Measurements from ENCODE around the gene ELF4. TPM values are rescaled to one million over a fixed set of nuclear protein-coding genes. Genes with fewer than 3 reads are reported as not detected.

ELF4 gene
- polyA plus RNA-seq, 4 donors: 11.4 to 15.2 (median 13.2) TPM

DNA sequence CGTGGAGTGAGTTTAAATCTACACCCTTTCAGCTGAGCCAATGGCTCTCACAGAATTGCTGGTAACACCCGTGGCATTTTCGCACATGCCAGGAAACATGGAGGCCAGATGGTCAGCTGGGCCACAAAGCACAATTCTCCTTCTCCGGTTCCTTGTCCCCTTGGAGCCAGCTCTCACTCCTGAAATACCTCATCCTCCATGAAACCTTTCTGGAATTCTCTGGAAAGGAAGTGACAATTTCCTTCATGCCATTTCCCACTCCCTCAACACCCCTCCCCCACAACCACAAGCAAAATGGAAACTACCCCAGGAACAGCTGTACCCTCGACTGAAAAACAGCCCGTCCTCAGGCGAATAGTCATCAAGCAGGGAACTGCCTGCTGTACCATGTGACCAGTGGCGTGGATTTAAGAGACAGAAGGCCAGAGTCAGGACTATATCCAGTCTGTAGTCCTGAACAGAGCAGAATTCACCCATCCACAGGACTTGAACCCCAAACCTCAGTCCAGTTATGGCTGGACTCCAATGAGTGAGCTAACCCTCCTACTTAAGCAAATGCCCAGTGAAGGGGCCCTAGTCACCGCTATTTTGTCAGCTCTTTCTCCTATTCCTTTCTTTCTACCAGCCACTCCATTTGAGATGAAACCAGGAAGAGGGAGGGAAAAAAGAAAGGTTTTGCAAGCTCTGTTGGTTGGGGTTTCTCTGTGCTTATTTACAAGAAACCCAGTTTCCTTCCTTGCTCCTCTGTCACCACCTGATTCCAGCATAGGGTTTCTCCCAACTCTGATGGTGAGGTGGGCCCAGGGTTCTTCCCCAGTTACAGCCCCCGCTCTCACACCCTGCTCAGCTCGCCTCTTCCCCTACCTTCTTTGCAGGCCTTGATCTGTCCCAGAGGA, 24.5 kb downstream of the ELF4 start:
- DNase-seq (ENCODE audit: low read depth in 4 of 4, low spot score in 3 of 4): no peak

DNA sequence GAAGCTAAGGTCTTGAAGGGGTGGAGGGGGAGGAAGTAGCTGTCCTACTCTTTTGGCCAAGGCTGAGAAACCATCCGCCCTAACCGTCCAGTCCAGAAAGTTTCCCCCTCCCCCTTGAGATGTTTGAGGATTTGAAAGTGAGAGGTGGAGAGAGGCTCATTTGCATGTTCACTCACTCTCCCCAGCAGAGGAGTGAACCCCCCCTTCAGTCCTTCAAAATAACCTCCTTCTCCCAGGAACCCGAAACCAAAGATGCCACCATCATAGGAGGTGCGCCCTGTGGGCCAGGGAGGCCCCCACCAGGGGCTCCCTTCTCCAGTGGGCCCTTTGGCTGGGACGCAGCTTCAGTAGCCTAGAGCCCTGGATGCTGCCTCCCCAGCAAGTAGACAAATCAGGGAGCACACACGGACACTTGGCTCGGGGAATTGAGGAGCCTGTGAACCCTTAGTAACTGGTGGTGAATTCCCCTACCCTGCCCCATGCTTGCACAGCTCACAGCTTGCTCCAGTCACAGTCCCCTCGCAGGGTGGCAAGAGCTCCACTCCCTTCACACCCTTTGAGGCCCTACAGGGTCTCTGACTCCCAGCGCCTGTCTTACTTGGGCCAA, 25.6 kb downstream of the ELF4 start:
- DNase-seq (ENCODE audit: low read depth in 4 of 4, low spot score in 3 of 4): no peak

DNA sequence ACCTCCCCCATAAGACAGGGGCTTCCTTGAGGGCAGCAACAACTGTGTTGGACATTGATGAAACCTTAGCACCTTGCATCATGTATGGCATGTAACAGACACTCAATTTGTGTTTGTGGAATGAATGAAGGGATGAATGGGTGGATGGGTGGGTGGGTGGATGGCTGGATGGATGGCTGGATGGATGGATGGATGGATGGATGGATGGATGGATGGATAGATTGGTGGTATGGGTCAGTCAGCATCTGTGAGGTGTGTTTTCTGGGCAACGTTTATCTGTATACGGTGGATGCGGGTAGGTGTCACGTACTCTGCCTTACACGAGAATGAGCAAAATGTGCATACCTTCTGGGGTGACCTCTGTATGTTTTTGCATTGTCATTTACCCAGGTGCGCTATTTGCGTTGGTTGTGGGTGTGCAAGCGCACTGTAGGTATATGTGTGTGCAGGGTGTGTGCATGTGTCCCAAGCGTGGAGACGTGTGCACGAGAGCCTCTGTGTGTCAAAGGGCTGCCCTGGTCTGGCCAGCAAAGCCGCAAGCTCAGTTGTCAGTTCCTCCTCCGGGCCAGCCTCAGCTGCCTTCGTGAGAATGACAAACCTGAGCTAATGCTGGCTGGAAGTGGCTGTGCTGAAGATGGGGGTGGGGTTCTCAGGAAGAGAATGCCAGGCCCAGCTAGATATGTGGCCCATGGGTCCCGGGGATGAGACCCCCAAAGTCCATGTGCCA, 26.5 kb downstream of the ELF4 start:
- no peak for DNase-seq (ENCODE audit: low read depth in 4 of 4, low spot score in 3 of 4)

DNA sequence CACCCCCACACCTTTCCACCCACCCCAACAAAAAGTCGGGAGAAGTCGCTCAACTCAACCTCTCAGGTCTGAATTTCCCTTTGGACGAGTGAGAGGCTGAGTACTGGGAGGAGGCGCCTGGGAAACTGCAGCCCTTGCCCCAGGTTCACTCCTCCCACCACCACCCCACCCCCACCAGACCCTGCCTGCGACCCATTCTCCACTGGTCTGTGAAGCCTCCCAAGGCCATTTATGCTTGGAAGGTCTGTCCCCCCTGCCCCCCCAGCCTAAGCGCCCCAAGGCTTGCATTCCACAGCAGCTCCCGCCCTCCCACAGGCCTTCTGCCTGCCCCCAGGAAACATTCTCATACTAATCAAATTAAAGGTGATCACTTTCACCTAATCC, 27.2 kb downstream of the ELF4 start:
- DNase-seq (ENCODE audit: low read depth in 4 of 4, low spot score in 3 of 4): no peak

DNA sequence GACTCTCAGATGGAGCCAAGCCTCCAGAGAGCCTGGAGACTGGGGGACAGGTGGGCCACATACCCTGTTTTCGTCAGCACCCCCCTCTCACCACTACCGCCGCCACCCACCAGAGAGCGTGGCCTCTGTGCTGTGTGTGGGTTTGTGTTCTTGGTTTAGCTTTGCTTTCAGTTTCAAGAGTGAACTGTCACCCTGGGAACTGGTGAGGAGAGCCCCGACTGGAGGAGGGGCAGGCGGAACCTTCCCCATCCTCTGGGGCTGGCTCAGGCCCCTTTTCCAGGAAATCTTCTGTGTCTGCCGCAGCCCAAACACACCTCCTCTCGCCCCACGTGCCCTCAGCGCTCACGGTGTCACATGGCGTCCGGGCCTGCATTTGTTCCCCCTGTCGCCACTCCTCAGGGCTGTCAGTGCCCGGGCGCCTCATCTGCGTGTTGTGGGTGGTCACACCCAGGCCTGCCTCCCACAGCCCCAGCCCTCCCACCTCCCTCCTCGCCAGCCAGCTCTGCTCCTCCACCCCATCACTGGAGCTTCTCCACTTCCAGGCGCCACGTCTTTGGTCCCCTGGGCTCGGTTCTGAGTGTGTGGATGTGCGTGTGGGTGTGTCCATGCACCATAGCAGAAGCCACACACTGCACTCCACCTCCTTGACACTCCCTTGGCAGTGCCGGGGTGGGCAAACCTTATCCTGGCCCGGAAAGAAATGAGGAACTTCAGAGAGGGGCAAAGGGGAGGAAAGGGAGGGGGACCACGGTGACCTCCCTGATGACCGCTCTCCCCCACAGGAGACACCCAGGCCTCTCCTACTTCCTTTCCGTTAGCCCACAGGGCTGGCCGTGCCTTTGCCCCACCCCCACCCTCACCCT, 27.8 kb downstream of the ELF4 start:
- no peak for DNase-seq (ENCODE audit: low read depth in 4 of 4, low spot score in 3 of 4)

DNA sequence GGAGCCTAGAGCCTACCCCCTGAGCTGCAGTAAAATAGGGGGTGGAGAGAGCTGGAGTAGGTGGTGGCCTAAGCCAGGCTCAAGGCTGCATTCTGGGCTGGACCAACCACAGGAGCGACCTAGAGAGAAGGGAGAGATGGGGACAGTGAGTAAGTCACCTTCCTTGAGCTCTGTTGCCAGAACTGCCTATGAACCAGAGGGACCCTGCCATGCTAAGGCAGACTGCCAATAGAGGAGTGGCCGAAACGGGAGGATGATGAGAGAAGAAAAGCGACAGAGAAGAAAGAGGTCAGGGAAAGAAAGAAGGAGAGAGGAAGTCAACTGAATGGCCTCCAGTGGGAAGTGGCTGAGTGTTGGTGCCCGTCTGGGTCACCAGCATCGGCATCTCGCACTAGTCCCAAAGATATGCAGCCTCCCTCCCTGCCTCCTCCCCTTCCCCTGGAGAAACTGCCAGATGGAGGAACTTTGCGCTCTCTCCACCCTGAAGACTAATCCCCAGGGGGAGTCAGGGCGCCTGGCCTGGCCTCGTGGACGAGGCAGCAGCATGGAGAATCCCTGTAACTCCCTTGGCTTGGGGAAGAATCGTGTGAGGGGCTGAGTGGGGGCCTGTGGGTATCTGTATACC, 28.8 kb downstream of the ELF4 start:
- no peak for DNase-seq (ENCODE audit: low read depth in 4 of 4, low spot score in 3 of 4)

DNA sequence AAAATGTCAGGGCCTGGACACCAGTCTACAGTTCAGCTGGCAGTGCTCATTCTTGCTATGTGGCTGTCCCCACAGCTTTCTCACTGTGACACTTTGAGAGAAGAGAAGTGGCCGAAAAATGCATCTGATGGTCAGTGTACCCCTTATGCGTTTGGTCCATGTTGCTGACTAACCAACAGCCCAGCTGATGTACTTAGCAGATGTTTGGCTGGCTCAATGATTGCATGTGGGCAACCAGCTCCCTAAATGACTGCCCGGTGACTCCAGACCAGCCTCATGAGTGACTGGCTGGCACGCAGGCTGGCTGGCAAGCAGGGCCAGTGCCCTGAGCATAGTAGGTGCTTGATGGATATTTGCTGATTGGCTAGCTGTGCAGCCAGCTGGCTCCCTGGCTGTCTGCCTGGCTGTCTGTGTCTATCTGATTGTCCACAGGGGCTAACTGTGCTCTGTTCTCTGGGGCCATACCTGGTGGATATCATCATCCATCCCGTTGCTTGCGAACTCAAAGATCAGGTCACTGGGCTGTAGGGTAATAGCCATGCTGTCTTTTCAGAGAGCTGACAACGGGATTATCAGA, 29.4 kb downstream of the ELF4 start:
- DNase-seq (ENCODE audit: low read depth in 4 of 4, low spot score in 3 of 4): no peak

DNA sequence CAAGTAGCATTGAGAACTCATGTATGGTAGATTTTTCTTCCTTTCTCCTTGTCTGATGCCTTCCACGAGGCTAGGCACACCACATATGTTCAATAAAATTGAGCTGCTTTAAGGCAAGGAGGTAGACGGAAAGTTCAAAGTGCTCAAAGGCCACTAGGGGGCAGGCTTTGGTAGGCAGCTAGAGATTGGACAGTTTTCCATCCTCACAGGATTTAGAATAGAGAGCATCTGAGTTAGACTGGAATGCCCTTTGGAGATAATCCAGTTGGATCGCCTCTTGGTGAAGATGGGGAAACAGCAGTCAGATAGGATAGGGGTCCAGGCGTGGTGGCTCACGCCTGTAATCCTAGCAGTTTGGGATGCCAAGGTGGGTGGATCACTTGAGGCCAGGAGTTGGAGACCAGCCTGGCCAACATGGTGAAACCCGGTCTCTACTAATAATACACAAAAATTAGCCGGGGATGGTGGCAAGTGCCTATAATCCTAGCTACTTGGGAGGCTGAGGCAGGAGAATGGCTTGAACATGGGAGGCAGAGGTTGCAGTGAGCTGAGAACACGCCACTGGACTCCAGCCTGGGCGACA, 30.4 kb downstream of the ELF4 start:
- DNase-seq (ENCODE audit: low read depth in 4 of 4, low spot score in 3 of 4): no peak

DNA sequence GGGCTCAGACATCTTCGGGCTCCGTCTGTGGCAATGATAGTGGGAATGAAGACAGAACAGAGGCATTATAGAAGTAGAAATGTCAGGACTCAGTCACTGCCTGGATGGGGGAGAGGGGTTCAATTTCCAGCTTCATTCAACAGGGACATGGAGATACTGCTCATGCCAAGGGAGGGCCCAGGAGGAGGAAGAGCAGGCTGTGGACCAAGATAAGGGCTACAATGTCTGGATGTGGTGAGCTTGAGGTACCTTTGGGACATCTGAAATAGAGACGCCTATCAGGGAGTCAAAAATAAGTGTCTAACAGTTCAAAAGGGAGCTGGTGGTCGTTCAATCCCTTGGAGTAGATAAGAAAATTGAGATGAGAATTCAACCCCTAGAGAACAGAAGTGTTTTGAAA, 34.5 kb downstream of the ELF4 start:
- no peak for DNase-seq (ENCODE audit: low read depth in 4 of 4, low spot score in 3 of 4)

DNA sequence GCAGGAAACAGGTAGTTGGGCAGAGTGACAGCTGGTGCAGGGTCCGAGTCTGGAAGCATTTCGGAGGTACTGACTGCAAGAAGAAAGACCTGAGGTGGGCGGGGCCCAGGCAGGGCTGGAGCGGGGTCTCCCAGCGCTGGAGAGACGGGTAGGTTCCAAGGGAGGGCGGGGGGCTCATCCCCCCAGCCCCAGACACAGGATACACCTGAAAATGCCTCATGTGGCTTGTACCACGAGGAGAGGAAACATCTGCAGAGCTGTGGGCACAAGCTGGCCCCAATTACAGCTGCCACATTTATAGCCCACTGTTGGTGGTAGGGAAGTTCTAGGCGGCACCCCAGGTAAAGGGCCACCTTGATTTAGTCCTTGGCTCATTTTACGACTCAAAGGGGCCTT, 38.0 kb downstream of the ELF4 start:
- DNase-seq (ENCODE audit: low read depth in 4 of 4, low spot score in 3 of 4): no peak

DNA sequence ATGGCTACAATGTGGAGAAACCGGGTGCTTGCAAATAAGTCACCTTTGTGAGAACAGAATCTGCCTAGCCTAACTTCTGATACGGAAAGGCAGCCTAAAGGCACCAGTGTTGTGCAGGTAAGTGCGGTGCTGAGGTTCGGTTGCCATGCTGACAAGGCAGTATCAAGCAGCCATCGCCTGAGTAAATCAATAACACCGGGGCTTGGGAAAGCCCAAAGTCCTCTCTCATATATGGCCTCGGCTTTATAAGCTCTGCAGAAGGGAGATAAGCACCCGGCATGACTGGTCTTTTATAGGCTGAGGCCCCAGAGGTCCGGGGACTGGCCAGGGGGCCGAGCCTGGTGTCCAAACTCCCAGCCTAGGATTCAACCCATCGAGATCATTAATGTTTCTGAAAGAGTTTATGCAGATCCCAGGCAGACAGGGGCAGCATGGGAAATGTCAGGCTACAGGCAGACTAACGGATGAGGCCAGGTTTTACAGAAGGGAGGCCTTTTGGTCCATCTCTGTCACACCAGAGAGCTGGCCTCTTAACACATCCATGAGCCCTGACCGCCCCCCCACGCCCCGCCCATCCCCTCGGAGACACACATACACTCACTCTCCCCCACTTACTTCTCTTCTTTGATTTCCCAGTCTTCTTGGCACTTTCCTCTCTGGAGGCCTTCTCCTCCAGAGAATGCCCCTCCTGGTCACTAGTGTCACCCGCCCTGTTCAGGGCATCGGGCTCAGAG, 38.5 kb downstream of the ELF4 start:
- no peak for DNase-seq (ENCODE audit: low read depth in 4 of 4, low spot score in 3 of 4)

DNA sequence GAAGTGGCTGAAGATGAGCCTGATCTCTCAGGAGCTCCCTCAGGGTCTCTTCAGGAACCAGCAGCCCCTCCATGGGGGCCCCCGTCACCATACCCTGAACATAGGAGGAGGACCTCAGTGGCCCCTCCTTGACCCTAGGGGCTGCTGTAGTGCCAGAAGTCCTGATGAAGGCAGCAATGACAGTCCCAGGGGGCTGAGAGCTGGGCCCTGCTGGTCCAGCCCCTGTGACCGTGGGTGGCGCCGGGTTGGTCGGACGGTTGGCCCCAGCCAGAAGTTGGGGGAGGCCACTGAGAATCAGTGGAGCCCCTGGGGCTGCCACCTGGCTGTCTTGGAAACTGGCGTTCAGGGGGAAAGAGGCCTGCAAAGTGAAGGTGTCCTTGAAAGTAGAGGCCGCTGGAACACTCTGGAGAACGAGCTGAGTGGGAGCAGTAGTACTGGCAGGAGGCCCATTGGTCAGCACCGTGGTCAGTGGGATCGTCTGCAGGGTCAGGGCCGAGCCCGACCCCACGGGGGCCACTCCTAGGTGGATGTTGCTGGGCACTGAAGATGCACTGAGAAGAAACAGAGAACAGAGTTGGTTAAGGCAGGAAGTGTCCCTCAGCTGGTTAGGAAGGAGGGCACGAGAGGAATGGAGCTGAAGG, 43.2 kb downstream of the ELF4 start:
- DNase-seq (ENCODE audit: low read depth in 4 of 4, low spot score in 3 of 4): no peak

DNA sequence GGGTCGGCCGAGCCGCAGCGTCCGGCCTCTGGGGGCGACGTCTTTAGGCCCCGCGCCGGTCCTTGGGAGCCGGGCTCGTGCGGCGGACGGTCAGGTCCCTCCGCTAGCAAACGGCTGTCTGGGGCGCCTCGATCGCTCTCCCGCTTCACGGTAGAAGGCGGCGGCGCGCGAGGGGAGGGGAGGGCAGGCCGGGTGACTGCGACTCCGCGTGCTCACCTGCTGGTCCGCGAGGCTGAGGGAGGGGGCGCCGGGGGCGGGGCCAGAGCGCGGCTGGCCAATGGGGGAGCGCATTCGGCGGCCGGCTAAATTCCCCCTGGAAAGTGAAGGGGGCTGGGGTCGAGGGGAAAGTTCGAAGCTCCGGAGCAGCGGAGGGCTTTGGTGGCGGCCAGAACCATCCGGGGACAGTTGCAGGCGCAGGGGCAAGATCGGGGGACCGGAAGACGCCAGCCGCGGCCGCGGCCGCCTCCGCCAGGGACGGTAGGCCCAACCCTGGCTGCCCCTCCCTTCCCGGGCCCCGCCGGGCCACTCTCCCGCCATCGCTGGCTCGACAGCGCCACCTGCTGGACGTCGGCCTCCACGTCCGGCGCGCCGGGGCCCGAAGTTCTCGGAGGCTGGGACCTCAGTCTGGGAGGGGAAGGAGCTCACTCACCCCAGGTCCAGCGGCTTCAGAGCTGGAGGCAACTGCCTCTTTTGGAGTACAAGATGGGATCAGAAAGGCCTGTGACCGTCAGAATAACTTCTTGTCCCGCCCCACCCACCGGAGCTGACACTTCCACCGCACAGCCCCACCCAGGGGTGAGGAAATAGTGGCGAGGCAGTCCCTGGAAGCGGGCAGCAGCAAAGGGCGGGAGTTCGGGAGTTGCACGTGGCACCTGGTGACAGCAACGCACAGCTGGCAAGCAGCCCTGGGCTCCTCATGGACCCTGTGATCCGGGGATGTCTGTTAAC, 49.9 kb downstream of the ELF4 start:
- DNase-seq (ENCODE audit: low read depth in 4 of 4, low spot score in 3 of 4): peak in 3 of 4 donors; percentile 46 to 50 (median 49)

DNA sequence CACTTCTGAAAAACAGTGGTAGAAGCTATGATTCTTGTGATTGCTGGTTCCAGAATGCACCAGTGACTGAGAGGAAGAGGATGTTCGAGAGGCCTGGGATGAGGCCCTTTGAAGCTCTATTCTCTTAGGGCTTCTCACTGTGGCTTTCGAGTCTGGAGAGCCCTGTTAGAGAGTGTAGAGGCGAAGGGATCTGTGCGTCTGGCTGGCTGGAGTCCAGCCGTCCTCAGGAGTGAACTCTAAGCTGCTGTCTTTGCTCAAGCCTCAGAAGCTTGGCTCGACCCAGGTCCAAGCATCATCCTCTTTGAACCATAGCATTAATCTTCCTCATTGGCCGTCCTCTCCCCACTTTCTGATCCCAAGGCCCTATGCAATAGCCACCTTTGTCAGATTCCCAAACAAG, 51.6 kb downstream of the ELF4 start:
- DNase-seq (ENCODE audit: low read depth in 4 of 4, low spot score in 3 of 4): no peak

DNA sequence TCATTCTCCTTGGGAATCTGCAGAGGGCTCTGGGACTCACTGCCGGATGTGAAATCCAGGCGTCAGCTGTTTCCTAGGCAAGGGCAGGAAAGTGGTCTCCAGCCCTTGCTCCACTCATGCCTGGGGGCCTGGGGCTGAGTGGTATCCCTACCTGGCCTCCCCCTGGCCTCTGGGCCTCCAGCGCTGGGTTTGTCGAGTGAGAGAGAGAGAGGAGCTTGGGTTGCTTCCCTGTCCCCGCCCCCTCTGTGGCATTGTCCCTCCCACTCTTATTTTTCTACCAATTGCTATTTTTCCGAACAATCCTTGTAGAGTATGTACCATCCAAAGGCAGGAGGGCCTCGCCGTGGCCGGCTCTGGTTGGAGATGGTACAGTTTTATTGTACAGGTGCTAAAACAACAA, 53.1 kb downstream of the ELF4 start:
- DNase-seq (ENCODE audit: low read depth in 4 of 4, low spot score in 3 of 4): no peak

DNA sequence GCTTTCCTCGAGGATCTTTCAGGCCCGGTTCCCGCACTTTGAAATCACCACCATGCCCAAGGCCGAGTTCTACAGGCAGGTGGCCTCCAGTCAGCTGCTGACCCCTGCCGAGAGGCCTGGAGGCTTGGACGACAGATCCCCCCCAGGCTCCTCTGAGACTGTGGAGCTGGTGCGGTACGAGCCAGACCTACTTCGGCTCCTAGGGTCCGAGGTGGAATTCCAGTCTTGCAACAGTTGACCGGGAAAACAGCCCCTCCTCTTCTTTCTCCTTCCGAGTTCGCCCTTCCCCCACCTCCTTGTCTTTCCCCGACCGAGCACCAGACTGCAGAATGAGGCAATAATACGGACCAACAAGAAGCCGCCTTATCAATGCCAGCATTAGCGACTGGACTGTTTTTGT, 54.4 kb downstream of the ELF4 start:
- no peak for DNase-seq (ENCODE audit: low read depth in 4 of 4, low spot score in 3 of 4)

DNA sequence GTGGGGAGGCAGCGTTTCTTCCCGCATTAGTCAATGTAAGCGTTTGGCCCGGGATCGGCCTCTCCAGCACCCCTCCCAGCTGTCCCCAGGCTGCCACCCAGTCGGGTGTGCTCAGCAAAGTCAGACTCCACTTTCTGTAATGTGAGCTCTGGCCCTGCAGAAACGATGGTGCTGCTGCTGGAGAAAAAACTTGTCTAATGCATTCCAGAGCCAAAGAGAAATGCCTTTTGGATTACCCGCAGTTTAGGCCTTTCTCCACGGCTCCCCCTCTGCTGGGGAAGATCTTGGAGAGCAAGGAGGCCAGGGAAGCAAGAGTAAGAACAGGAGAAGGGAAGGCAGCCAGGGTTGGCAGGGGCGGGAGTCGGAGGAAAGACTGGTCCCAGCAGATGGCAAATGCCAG, 55.2 kb downstream of the ELF4 start:
- no peak for DNase-seq (ENCODE audit: low read depth in 4 of 4, low spot score in 3 of 4)
